ENCODE results near the gene WDR90. TPM values are rescaled to one million over a fixed set of nuclear protein-coding genes. Genes with fewer than 3 reads are reported as not detected.
A peak's percentile ranks its signal among the peaks of the same experiment; 100 is the strongest.

Gene WDR90
- total and polyA plus RNA-seq, 2 of the 13 experiments (the other 11 are each of a cell fraction or from before 2014, with no cell fraction given): 14.9 to 28.9 TPM

DNA sequence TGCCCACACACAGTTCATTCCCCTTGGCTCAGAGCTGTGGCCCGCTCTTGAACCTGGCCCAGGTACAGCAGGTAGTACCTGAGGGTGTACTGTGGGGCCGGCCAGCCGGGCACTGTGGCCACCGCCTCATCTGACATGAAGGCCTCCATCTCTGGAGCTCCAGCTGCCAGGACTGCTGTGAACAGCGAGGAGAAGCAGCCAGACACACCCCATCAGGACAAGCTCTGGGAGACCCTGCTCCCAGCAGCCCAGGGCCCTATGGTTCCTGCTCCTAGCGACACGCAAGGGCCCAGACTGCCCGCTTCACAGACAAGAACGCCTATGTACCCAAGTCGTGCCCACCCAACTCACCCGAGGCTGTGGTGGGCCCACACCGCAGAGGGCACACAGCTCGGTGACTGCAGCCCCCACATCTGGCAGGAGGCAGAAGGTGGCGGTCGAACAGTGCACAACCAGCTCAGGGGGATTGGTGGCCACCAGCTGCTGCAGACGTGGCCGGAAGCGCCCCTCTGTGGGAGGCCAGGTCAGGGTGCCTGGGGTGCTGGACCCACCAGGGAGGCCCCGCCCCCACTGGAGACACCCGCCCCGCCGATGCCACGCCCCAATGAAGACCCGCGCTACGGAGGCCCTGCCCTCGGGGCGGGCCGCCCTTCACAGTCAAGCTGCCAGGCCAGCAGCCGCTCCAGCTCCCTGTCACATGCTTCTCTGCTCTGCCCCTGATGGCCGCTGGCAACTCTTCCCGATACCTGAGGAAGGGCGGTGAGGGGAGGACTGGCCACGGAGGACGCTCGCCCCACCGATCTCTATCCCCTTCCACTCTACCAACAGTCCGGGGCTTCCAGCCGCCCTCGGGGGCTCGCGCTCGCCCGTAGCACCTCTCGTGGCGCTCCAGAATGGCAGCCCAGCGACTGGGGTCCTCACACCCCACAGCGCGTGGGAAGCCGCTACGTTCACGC, 30.0 kb downstream of the WDR90 start (continued):
- TF ChIP-seq NFIB (CRISPR knock-in tag; IDR thresholded peaks at IDR 0.05; ENCODE audit: borderline replicate concordance) (no peak), ZNF616 (CRISPR knock-in tag; IDR thresholded peaks at IDR 0.05; ENCODE audit: low read depth) (no peak), YY1 (IDR thresholded peaks at IDR 0.05; ENCODE audit: insufficient read depth, insufficient replicate concordance, low read depth, low read length) (no peak), AKAP8 (CRISPR knock-in tag; IDR thresholded peaks at IDR 0.05) (0 out of 2 replicates have a peak, but pooled peaks have one; percentile 2), ZBTB20 (CRISPR knock-in tag; IDR thresholded peaks at IDR 0.05; ENCODE audit: borderline replicate concordance, low read depth) (no peak; the same call in 1 of the 2 replicates), ZBTB7A (CRISPR knock-in tag; IDR thresholded peaks at IDR 0.05) (no peak; the same call in 1 of the 2 replicates), ZNF549 (CRISPR knock-in tag; IDR thresholded peaks at IDR 0.05) (no peak), E2F2 (CRISPR knock-in tag; IDR thresholded peaks at IDR 0.05; ENCODE audit: borderline replicate concordance) (peak; percentile 12; the same call in 1 of the 2 replicates), ZNF260 (CRISPR knock-in tag; IDR thresholded peaks at IDR 0.05; ENCODE audit: borderline replicate concordance, low read depth) (0 out of 2 replicates have a peak, but pooled peaks have one; percentile 26)
- TF ChIP-seq, protein P1, sequence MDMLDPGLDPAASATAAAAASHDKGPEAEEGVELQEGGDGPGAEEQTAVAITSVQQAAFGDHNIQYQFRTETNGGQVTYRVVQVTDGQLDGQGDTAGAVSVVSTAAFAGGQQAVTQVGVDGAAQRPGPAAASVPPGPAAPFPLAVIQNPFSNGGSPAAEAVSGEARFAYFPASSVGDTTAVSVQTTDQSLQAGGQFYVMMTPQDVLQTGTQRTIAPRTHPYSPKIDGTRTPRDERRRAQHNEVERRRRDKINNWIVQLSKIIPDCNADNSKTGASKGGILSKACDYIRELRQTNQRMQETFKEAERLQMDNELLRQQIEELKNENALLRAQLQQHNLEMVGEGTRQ (IDR thresholded peaks at IDR 0.05; ENCODE audit: low read depth, low read length): no peak
- TF ChIP-seq, protein P1 (CRISPR knock-in tag; IDR thresholded peaks at IDR 0.05; ENCODE audit: borderline replicate concordance): no peak
- TF ChIP-seq, protein P2, sequence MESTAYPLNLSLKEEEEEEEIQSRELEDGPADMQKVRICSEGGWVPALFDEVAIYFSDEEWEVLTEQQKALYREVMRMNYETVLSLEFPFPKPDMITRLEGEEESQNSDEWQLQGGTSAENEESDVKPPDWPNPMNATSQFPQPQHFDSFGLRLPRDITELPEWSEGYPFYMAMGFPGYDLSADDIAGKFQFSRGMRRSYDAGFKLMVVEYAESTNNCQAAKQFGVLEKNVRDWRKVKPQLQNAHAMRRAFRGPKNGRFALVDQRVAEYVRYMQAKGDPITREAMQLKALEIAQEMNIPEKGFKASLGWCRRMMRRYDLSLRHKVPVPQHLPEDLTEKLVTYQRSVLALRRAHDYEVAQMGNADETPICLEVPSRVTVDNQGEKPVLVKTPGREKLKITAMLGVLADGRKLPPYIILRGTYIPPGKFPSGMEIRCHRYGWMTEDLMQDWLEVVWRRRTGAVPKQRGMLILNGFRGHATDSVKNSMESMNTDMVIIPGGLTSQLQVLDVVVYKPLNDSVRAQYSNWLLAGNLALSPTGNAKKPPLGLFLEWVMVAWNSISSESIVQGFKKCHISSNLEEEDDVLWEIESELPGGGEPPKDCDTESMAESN (CRISPR knock-in tag; conservative IDR thresholded peaks at IDR 0.05): no peak; the same call in 1 of the 2 replicates
- TF ChIP-seq, protein P3, sequence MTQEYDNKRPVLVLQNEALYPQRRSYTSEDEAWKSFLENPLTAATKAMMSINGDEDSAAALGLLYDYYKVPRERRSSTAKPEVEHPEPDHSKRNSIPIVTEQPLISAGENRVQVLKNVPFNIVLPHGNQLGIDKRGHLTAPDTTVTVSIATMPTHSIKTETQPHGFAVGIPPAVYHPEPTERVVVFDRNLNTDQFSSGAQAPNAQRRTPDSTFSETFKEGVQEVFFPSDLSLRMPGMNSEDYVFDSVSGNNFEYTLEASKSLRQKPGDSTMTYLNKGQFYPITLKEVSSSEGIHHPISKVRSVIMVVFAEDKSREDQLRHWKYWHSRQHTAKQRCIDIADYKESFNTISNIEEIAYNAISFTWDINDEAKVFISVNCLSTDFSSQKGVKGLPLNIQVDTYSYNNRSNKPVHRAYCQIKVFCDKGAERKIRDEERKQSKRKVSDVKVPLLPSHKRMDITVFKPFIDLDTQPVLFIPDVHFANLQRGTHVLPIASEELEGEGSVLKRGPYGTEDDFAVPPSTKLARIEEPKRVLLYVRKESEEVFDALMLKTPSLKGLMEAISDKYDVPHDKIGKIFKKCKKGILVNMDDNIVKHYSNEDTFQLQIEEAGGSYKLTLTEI (CRISPR knock-in tag; conservative IDR thresholded peaks at IDR 0.05): no peak
- TF ChIP-seq, protein P4, sequence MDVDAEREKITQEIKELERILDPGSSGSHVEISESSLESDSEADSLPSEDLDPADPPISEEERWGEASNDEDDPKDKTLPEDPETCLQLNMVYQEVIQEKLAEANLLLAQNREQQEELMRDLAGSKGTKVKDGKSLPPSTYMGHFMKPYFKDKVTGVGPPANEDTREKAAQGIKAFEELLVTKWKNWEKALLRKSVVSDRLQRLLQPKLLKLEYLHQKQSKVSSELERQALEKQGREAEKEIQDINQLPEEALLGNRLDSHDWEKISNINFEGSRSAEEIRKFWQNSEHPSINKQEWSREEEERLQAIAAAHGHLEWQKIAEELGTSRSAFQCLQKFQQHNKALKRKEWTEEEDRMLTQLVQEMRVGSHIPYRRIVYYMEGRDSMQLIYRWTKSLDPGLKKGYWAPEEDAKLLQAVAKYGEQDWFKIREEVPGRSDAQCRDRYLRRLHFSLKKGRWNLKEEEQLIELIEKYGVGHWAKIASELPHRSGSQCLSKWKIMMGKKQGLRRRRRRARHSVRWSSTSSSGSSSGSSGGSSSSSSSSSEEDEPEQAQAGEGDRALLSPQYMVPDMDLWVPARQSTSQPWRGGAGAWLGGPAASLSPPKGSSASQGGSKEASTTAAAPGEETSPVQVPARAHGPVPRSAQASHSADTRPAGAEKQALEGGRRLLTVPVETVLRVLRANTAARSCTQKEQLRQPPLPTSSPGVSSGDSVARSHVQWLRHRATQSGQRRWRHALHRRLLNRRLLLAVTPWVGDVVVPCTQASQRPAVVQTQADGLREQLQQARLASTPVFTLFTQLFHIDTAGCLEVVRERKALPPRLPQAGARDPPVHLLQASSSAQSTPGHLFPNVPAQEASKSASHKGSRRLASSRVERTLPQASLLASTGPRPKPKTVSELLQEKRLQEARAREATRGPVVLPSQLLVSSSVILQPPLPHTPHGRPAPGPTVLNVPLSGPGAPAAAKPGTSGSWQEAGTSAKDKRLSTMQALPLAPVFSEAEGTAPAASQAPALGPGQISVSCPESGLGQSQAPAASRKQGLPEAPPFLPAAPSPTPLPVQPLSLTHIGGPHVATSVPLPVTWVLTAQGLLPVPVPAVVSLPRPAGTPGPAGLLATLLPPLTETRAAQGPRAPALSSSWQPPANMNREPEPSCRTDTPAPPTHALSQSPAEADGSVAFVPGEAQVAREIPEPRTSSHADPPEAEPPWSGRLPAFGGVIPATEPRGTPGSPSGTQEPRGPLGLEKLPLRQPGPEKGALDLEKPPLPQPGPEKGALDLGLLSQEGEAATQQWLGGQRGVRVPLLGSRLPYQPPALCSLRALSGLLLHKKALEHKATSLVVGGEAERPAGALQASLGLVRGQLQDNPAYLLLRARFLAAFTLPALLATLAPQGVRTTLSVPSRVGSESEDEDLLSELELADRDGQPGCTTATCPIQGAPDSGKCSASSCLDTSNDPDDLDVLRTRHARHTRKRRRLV (CRISPR knock-in tag; IDR thresholded peaks at IDR 0.05): 0 out of 2 replicates have a peak, but pooled peaks have one; percentile 6
